ENCODE measurements around the gene MORF4L2.
A peak's percentile ranks its signal among the peaks of the same experiment; 100 is the strongest.

The MORF4L2 gene

GRCh38 chrX:103722505-103722904 is 36.0 kb upstream of the MORF4L2 start:
- no peak overlapping the region for H3K9ac ChIP-seq
- no peaks in the 10 kb centered on the region for H3K4me1 ChIP-seq (ENCODE audit: low read depth, poor library complexity, severe bottlenecking)
- H3K36me3 ChIP-seq (ENCODE audit: insufficient read depth) = no peaks in the 10 kb centered on the region
- no peaks in the 10 kb centered on the region for H4K20me1 ChIP-seq (ENCODE audit: insufficient read depth)
- H3K27ac ChIP-seq = no peak overlapping the region
- no peak for TF ChIP-seq CTCF (conservative IDR thresholded peaks at IDR 0.05; ENCODE audit: low read depth, low read length)
- no peaks in the 10 kb centered on the region for H3K27me3 ChIP-seq (ENCODE audit: insufficient read depth, low read depth)
- H3K79me2 ChIP-seq (ENCODE audit: insufficient read depth, low read depth) = no peaks in the 10 kb centered on the region
- no peak overlapping the region for H3K4me2 ChIP-seq
- no peak overlapping the region for H3K4me3 ChIP-seq (IDR thresholded peaks at IDR 0.05; ENCODE audit: insufficient read depth, low read depth, low read length)
- H2AFZ ChIP-seq (ENCODE audit: low read depth) = no peak overlapping the region

GRCh38 chrX:103718120-103718519 is 31.6 kb upstream of the MORF4L2 start:
- Histone ChIP-seq H3K4me3 (IDR thresholded peaks at IDR 0.05; ENCODE audit: insufficient read depth, low read depth, low read length) (no peak overlapping the region), H2AFZ (ENCODE audit: low read depth) (no peak overlapping the region), H3K27ac (no peak overlapping the region), H3K36me3 (ENCODE audit: insufficient read depth) (no peaks in the 10 kb centered on the region), H4K20me1 (ENCODE audit: insufficient read depth) (no peaks in the 10 kb centered on the region), H3K9ac (no peak overlapping the region), H3K27me3 (ENCODE audit: insufficient read depth, low read depth) (no peaks in the 10 kb centered on the region), H3K4me1 (ENCODE audit: low read depth, poor library complexity, severe bottlenecking) (no peaks in the 10 kb centered on the region), H3K4me2 (no peak overlapping the region), H3K79me2 (ENCODE audit: insufficient read depth, low read depth) (no peaks in the 10 kb centered on the region)
- no peak for TF ChIP-seq CTCF (conservative IDR thresholded peaks at IDR 0.05; ENCODE audit: low read depth, low read length)

GRCh38 chrX:103716962-103717361 is 30.5 kb upstream of the MORF4L2 start:
- Histone ChIP-seq H3K4me3 (IDR thresholded peaks at IDR 0.05; ENCODE audit: insufficient read depth, low read depth, low read length) (no peak overlapping the region), H4K20me1 (ENCODE audit: insufficient read depth) (no peaks in the 10 kb centered on the region), H3K4me1 (ENCODE audit: low read depth, poor library complexity, severe bottlenecking) (peaks cover 2% of the 10 kb centered on the region), H3K9ac (no peak overlapping the region), H3K27ac (no peak overlapping the region), H3K27me3 (ENCODE audit: insufficient read depth, low read depth) (no peaks in the 10 kb centered on the region), H3K36me3 (ENCODE audit: insufficient read depth) (no peaks in the 10 kb centered on the region), H3K4me2 (no peak overlapping the region), H2AFZ (ENCODE audit: low read depth) (no peak overlapping the region), H3K79me2 (ENCODE audit: insufficient read depth, low read depth) (no peaks in the 10 kb centered on the region)
- no peak for TF ChIP-seq CTCF (conservative IDR thresholded peaks at IDR 0.05; ENCODE audit: low read depth, low read length)

GRCh38 chrX:103710609-103711008 is 24.1 kb upstream of the MORF4L2 start, which contains the start of gene TMEM31:
TMEM31 (plus strand) TSS chrX:103710909; CDS start chrX:103712259, 1,350 bp downstream.
- H2AFZ ChIP-seq (ENCODE audit: low read depth) = peak within 1 kb of the TSS; percentile 44; the same call in 1 of the 2 replicates
- no peak for TF ChIP-seq CTCF (conservative IDR thresholded peaks at IDR 0.05; ENCODE audit: low read depth, low read length)
- H3K4me1 ChIP-seq (ENCODE audit: low read depth, poor library complexity, severe bottlenecking) = peaks cover 7% of the 10 kb centered on the region
- no peaks in the 10 kb centered on the region for H3K79me2 ChIP-seq (ENCODE audit: insufficient read depth, low read depth)
- H4K20me1 ChIP-seq (ENCODE audit: insufficient read depth) = no peaks in the 10 kb centered on the region
- H3K27me3 ChIP-seq (ENCODE audit: insufficient read depth, low read depth) = no peaks in the 10 kb centered on the region
- no peak within 1 kb of the TSS for H3K4me3 ChIP-seq (IDR thresholded peaks at IDR 0.05; ENCODE audit: insufficient read depth, low read depth, low read length)
- 0 out of 2 replicates have a peak within 1 kb of the TSS, but pooled peaks have one; percentile 39 for H3K4me2 ChIP-seq
- no peak within 1 kb of the TSS for H3K9ac ChIP-seq
- H3K27ac ChIP-seq = no peak within 1 kb of the TSS
- no peaks in the 10 kb centered on the region for H3K36me3 ChIP-seq (ENCODE audit: insufficient read depth)

All from KMS-11 (cell line).